ENCODE data around the gene SELENOP. TPM values are rescaled to one million over a fixed set of nuclear protein-coding genes. Genes with fewer than 3 reads are reported as not detected.
A peak's percentile ranks its signal among the peaks of the same experiment; 100 is the strongest.

Gene SELENOP
- total and polyA plus RNA-seq, 2 of the 13 experiments (the other 11 are each of a cell fraction or from before 2014, with no cell fraction given), result 1,895 to 2,083 TPM

DNA sequence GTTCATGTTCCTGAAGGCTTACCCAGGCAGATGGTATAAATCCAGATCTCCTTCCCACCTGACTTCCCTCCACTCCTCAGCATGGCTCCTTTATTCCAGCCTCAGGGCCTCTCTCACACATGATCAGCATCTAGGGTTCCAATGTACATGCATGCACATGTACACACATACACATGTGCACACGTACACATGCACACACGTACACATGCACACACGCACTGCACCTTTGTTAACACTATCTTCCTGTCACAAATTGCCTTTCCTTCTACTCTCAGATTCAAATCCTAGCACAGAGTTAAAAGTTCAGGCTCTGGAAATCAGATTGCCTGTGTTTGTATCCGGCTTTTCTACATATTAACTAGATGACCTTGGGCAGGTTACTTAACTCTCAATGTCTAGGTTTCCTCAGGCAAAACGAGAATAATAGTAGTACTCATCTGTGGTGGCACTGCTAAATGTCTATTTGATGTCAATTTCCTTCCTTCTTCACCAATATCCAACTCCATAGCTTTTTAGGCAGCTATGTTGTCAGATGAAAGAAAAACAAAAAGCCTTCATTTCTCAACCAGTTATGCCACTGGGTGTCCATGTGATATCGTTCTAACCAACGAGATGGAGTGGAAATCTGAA, 12.8 kb upstream of the SELENOP start:
- no peaks in the 10 kb centered on the region for H3K9me3 ChIP-seq (ENCODE audit: low read length)
- FAIRE-seq, result peak; percentile 91
- H4K20me1 ChIP-seq (ENCODE audit: insufficient read depth, low read length), result no peaks in the 10 kb centered on the region
- 2% methylated on average over 7 of the region's 7 CpGs for WGBS (ENCODE audit: low lambda C conversion rate)
- H3K4me1 ChIP-seq (ENCODE audit: insufficient read depth, low read length), result peaks cover 96% of the 10 kb centered on the region
- H3K4me2 ChIP-seq (ENCODE audit: low read depth, low read length), result peak overlapping the region; percentile 84
- no peak overlapping the region for H2AFZ ChIP-seq (ENCODE audit: low read length)
- H3K9ac ChIP-seq (ENCODE audit: insufficient read depth, low read depth, low read length), result peak overlapping the region; percentile 70
- ATAC-seq, result peak; percentile 92
- peak overlapping the region; percentile 80 for H3K27ac ChIP-seq (ENCODE audit: extremely low read length, insufficient read depth, low read length)
- no TSS peak for BruUV-seq (replicated peaks)
- no peaks in the 10 kb centered on the region for H3K27me3 ChIP-seq (ENCODE audit: control insufficient read depth in 1 of 2, insufficient read depth in 2 of 2, low read length in 2 of 2)
- POLR2A ChIA-PET, result interaction anchor here (0.9 to 6.1 kb wide), 12 partner anchors 11 to 63 kb away, joined by 3 to 93 read pairs (median 7); partner anchors contain the start of gene SELENOP
- peak; percentile 94 for DNase-seq (ENCODE audit: low spot score)
- in situ Hi-C loops (cut with HindIII; ENCODE audit: extremely low pct_ligation_motif_present, low pct_unique_long_range_greater_than_20kb), result loop anchor here (5.0 to 25.0 kb wide), 2 partner anchors 53 to 188 kb away; no protein-coding TSS in a partner anchor
- H3K4me3 ChIP-seq (replicated peaks in 1 of 3; ENCODE audit: insufficient read depth in 1 of 3, low read depth in 2 of 3, low read length in 3 of 3), result peak overlapping the region; percentile 51 to 63 (median 56)
- CTCF ChIA-PET (ENCODE audit: low intra/inter-chr PET ratio, low total read pairs), result no interaction called here
- intact Hi-C loops (cut with micrococcal nuclease; ENCODE audit: unreplicated experiment), result loop anchor here (1.0 to 2.0 kb wide), 2 partner anchors 12 to 16 kb away; no protein-coding TSS in a partner anchor
- H3K79me2 ChIP-seq (ENCODE audit: insufficient read depth, low read length), result peaks cover 97% of the 10 kb centered on the region
- no peaks in the 10 kb centered on the region for H3K36me3 ChIP-seq (replicated peaks in 1 of 2; ENCODE audit: control insufficient read depth in 1 of 2, insufficient read depth in 2 of 2, low read length in 2 of 2)
- TF ChIP-seq ZBTB8A (CRISPR knock-in tag; IDR thresholded peaks at IDR 0.05; ENCODE audit: borderline replicate concordance, low read depth) (no peak), ATF7-NPFF (CRISPR knock-in tag; IDR thresholded peaks at IDR 0.05; ENCODE audit: low read depth) (no peak), ZNF335 (CRISPR knock-in tag; IDR thresholded peaks at IDR 0.05) (no peak; the same call in 1 of the 2 replicates), RFXAP (CRISPR knock-in tag; IDR thresholded peaks at IDR 0.05; ENCODE audit: borderline replicate concordance) (no peak), ADNP (CRISPR knock-in tag; IDR thresholded peaks at IDR 0.05) (no peak), ATF1 (CRISPR knock-in tag; IDR thresholded peaks at IDR 0.05) (peak; percentile 71), SRF (IDR thresholded peaks at IDR 0.05; ENCODE audit: low read depth, low read length) (no peak), GATAD2A (CRISPR knock-in tag; IDR thresholded peaks at IDR 0.05) (peak; percentile 92), ZNF678 (CRISPR knock-in tag; IDR thresholded peaks at IDR 0.05) (no peak), ZNF263 (CRISPR knock-in tag; IDR thresholded peaks at IDR 0.05) (no peak), ZNF383 (CRISPR knock-in tag; IDR thresholded peaks at IDR 0.05; ENCODE audit: borderline replicate concordance) (no peak), ZSCAN22 (CRISPR knock-in tag; IDR thresholded peaks at IDR 0.05) (no peak), TSC22D2 (CRISPR knock-in tag; IDR thresholded peaks at IDR 0.05; ENCODE audit: borderline replicate concordance) (no peak), ZMYM4 (CRISPR knock-in tag; IDR thresholded peaks at IDR 0.05) (peak; percentile 74), MEIS1 (CRISPR knock-in tag; IDR thresholded peaks at IDR 0.05; ENCODE audit: borderline replicate concordance) (peak; percentile 75; the same call in 1 of the 2 replicates), ZNF260 (CRISPR knock-in tag; IDR thresholded peaks at IDR 0.05; ENCODE audit: borderline replicate concordance, low read depth) (no peak), FOXK2 (IDR thresholded peaks at IDR 0.05) (peak; percentile 31; the same call in 1 of the 2 replicates)
- TF ChIP-seq, protein P1, sequence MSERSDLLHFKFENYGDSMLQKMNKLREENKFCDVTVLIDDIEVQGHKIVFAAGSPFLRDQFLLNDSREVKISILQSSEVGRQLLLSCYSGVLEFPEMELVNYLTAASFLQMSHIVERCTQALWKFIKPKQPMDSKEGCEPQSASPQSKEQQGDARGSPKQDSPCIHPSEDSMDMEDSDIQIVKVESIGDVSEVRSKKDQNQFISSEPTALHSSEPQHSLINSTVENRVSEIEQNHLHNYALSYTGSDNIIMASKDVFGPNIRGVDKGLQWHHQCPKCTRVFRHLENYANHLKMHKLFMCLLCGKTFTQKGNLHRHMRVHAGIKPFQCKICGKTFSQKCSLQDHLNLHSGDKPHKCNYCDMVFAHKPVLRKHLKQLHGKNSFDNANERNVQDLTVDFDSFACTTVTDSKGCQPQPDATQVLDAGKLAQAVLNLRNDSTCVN (CRISPR knock-in tag; IDR thresholded peaks at IDR 0.05; ENCODE audit: borderline replicate concordance), result peak; percentile 23; the same call in 1 of the 2 replicates
- TF ChIP-seq, protein P2, sequence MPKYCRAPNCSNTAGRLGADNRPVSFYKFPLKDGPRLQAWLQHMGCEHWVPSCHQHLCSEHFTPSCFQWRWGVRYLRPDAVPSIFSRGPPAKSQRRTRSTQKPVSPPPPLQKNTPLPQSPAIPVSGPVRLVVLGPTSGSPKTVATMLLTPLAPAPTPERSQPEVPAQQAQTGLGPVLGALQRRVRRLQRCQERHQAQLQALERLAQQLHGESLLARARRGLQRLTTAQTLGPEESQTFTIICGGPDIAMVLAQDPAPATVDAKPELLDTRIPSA (CRISPR knock-in tag; IDR thresholded peaks at IDR 0.05; ENCODE audit: borderline replicate concordance), result no peak
- TF ChIP-seq, protein P3, sequence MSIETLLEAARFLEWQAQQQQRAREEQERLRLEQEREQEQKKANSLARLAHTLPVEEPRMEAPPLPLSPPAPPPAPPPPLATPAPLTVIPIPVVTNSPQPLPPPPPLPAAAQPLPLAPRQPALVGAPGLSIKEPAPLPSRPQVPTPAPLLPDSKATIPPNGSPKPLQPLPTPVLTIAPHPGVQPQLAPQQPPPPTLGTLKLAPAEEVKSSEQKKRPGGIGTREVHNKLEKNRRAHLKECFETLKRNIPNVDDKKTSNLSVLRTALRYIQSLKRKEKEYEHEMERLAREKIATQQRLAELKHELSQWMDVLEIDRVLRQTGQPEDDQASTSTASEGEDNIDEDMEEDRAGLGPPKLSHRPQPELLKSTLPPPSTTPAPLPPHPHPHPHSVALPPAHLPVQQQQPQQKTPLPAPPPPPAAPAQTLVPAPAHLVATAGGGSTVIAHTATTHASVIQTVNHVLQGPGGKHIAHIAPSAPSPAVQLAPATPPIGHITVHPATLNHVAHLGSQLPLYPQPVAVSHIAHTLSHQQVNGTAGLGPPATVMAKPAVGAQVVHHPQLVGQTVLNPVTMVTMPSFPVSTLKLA (IDR thresholded peaks at IDR 0.05), result peak; percentile 86
- TF ChIP-seq, protein P4, sequence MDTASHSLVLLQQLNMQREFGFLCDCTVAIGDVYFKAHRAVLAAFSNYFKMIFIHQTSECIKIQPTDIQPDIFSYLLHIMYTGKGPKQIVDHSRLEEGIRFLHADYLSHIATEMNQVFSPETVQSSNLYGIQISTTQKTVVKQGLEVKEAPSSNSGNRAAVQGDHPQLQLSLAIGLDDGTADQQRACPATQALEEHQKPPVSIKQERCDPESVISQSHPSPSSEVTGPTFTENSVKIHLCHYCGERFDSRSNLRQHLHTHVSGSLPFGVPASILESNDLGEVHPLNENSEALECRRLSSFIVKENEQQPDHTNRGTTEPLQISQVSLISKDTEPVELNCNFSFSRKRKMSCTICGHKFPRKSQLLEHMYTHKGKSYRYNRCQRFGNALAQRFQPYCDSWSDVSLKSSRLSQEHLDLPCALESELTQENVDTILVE (CRISPR knock-in tag; IDR thresholded peaks at IDR 0.05), result peak; percentile 64; the same call in 1 of the 2 replicates
